HG03457 (cell line): Measurements from ENCODE around the gene CDKN1B.
"Not testable (repeated sequence)": the region's sequence is repeated elsewhere in the genome, so short reads cannot be mapped to it uniquely, and the experiment has no call there.

Experiments used
- ATAC-seq: cut with Tn5 transposase; IDR thresholded peaks from one replicate; pipeline ENCODE4 v1.9.1; 2021; ENCODE audit warnings: moderate number of reproducible peaks; ENCODE audit not compliant: unreplicated experiment

Gene CDKN1B

DNA sequence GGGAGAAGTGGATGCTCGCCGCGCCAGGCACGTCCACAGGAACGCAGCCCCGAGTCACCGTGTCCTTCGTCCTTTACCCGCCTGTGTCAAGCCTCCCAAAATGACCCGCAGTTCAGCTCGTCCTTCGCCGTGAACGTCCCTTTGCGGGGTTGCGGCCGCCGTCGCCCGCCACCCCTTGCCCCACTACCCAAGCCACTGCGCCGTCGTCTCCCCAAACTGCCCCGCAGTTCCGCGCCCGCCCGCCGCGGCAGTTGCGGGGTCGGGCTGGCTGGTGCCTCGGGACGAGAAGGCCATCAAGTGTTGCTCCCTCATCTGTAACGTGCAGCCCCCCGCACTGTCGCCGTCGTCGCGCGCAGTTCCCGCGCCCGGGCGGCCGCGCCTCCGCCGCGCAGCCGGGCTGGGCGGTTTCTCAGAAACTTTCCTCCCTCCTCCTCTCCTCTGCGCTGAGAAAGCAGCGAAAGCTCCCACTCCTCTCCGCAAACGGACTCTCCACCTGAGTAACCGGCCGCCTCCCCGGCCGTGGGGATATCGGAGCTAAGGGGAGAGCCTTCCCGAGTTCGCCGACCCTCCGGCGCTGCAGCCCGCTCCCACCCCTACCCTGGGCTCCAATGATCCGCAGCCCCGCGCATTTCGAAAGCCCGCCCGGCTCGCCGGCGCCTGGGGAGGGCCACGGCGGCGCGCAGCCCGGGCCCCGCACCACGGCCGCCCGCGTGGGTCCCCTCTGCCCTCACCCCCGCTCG lies 6.7 kb downstream of the CDKN1B start:
- no peak for ATAC-seq

- no peak for ATAC-seq
Measured at GRCh38 chr12:12724421-12725085, 7.4 kb downstream of the CDKN1B start.

GRCh38 chr12:12725086-12725955 lies 8.2 kb downstream of the CDKN1B start:
- peak; percentile 39 for ATAC-seq

- ATAC-seq = no peak
Measured at GRCh38 chr12:12725956-12726554, 8.9 kb downstream of the CDKN1B start.

DNA sequence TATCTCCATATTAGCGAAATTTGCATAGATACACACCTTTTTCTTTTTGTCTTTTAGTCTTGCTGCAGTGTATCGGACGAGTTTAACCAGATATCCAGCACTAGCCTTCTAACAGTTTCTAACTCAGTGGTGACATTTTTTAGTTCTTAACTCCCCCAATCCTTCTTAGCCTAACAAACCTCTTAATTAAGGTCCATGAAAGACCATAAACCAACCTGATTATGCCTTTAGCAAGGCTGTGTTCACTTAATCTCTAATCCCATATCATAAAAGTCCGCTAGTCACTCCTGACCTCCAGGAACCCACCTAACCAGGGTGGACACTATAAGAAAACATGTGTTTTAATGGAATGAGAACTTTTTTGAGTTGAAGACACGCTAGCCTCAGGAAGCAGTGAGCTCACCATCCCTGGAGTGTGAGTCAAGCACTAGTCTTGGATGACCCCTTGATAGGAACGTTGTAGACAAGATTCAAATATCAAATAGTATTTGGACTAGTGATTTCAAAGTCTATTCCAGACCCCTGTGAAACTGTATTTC lies 9.5 kb downstream of the CDKN1B start:
- ATAC-seq = no peak

- no peak for ATAC-seq
Measured at GRCh38 chr12:12731178-12731577, 14.0 kb downstream of the CDKN1B start.

GRCh38 chr12:12731785-12732184 lies 14.6 kb downstream of the CDKN1B start:
- no peak for ATAC-seq

DNA sequence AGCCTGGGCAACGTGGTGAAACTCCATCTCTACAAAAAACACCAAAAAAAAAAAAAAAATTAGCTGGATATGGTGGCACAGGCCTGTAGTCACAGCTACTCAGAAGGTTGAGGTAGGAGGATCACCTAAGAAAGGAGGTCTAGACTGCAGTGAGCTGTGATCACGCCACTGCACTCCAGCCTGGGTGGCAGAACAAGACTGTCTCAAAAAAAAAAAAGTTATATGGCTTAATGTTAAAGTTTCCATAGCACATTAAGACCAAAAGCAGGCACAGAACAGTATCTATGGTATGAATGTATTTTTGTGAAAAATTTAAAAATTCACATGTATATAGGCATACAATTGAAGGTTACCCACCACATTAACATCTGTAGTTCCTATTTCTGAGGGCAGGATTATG lies 15.9 kb downstream of the CDKN1B start:
- ATAC-seq = no peak

- ATAC-seq = no peak
Measured at GRCh38 chr12:12734054-12734453, 16.9 kb downstream of the CDKN1B start.

DNA sequence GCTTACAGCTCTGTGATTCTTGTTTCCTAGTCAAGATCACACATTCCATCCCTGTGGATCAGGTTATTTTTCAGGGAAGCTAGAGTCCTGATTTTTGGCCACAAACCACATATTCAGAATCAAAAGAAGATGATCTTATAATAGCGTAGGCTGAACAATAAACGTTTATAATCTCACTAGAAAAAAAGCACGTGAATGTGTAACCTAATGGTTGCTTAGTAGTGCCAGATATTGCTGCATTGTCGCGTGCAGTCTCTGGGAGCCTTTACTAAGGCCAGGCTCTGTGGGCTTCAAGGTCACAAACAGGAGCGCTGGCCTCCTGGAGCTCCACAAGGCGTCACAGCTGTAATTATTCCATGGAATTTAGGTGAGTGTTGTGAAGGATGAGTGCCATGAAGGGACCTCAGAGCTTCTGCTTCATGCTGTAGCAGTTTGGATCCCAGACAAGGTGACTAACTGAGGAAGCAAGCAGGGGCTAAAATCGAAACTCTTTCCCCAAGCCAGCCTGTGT lies 17.4 kb downstream of the CDKN1B start:
- no peak for ATAC-seq

GRCh38 chr12:12735301-12735700 lies 18.1 kb downstream of the CDKN1B start:
- ATAC-seq = no peak

GRCh38 chr12:12736759-12737676 lies 19.9 kb downstream of the CDKN1B start:
- ATAC-seq = peak; percentile 55

- ATAC-seq = not testable (repeated sequence)
Measured at GRCh38 chr12:12738152-12738551, 21.0 kb downstream of the CDKN1B start.

GRCh38 chr12:12741660-12742059 lies 24.5 kb downstream of the CDKN1B start:
- ATAC-seq = no peak

GRCh38 chr12:12744546-12745305 lies 27.6 kb downstream of the CDKN1B start:
- ATAC-seq = no peak

DNA sequence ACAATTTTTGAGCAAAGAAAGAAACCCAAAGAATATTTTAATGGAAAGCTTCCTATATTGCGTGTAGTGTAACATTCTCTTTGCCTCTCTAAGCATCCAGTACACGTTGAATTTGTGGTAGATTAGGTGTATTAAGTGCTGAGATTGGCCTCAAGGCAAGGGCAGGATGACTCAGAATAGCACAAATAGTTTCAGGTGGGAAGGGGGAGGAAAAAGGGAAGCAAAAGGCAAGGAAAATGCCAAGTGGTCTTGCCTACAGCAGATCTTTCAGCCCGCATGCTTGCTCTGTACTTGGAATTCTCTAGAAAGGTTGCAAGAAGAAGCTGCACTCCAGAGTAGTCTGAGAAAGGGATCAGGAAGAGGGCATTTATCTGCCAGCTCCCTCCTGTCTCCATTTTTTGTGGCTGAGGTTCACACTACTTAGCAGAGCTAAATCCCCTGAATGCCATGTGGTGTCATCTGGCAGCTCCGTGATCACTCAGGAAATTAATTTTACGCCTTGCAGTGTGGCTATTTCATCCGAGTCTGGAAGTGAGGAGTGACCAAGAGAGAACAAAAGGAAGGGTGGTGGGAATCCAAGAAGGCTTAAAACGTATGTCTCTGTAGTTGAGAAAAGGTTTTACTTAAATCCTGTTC lies 28.5 kb downstream of the CDKN1B start:
- ATAC-seq = no peak

DNA sequence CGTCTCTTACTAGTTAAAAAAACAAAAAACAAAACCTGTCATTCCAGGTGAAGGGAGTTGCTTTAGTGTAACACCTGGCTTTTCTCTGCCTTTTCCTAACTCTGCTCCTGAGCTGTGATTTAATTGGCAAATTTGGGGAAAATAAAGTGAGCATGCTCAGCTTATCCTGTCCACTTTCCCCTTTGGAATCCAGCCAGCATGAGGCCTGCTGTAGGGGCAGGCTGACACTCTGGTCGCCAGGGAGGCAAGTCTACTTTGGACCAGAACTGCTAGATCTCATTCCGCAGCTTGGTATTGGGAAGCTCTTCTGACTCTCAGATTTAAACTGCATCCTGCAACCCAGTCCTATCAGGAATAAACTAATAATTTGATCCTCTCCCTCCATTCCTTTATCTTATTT lies 30.1 kb downstream of the CDKN1B start:
- no peak for ATAC-seq

GRCh38 chr12:12748044-12748443 lies 30.9 kb downstream of the CDKN1B start:
- ATAC-seq = no peak
